Mucosa of rectum (tissue), 2 donors: ENCODE results near the gene BEGAIN.

Experiments used
- H3K27ac ChIP-seq, 2 donors: one replicate each; pipeline ENCODE4 v1.7.0; 2013; ENCODE audit warnings: inconsistent platforms in 2 of 2, low read depth in 2 of 2, low read length in 2 of 2
- H3K27me3 ChIP-seq, 2 donors: one replicate each; pipeline ENCODE4 v1.7.0; 2013; ENCODE audit warnings: low read length in 2 of 2; ENCODE audit not compliant: control insufficient read depth in 2 of 2, insufficient read depth in 2 of 2
- H3K36me3 ChIP-seq, 2 donors: one replicate each; pipeline ENCODE4 v1.7.0; 2013; ENCODE audit warnings: low read length in 2 of 2; ENCODE audit not compliant: control insufficient read depth in 2 of 2, insufficient read depth in 2 of 2
- H3K4me1 ChIP-seq, 2 donors: one replicate each; pipeline ENCODE4 v1.7.0; 2013; ENCODE audit warnings: low read length in 2 of 2, mild to moderate bottlenecking in 1 of 2; ENCODE audit not compliant: control insufficient read depth in 2 of 2, insufficient read depth in 2 of 2
- H3K4me3 ChIP-seq, 2 donors: one replicate each; pipeline ENCODE4 v1.7.0; 2013; ENCODE audit warnings: low read length in 2 of 2
- H3K9ac ChIP-seq, 2 donors: one replicate each; pipeline ENCODE4 v1.7.0; 2013; ENCODE audit warnings: low read length in 2 of 2, low read depth in 1 of 2, mild to moderate bottlenecking in 1 of 2
- H3K9me3 ChIP-seq, 2 donors: one replicate each; pipeline ENCODE4 v1.7.0; 2013; ENCODE audit warnings: low read length in 2 of 2; ENCODE audit not compliant: control insufficient read depth in 2 of 2
- donor health status: healthy.
- donor health status: Normal muscosa, but diverticular disease.

The BEGAIN gene

DNA sequence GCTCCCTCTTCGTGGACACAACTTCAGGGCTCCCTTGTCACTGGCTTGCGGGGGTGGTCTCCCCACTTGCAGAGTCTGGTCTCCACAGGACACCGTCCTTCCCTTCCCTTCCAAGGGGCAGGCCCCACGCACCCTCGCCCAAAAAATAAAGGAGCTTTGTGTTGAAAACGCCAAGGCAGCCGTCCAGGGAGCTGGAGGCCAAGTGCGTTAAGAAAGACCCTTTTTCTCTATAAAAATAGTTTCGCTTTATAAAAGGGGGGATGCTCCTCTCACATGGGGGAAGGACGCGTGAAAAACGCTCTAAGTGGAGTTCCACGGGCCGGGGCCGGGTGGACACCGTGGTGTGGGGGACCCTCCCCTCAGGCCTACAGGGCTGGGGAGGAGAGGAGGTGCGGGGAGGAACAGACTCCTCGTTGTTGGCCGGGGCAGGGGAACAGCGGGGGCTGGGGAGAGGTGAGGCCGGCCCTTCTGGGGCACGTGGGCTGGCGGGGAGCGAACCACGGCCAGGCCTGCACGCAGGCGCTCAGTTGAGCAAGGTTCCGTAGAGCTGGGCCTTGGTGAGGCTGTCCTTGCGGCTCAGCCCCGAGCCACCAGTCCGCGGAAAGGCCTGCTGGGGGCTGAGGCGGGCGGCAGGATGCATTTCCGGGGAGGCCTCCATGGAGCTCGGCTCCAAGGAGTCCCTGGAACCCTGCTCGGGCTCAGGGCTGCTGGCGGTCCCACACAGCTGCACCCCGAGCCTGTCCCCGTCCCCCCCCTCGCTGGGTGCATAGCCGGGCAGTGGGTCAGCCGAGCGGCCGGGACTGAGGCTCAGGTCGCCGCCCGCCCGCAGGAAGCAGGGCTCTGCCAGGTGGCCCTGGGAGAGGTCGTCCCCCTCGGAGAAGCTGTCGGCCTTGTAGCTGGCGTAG is 49.5 kb downstream of the BEGAIN start:
- Histone ChIP-seq H3K27ac (no peak overlapping the region), H3K9me3 (no peaks in the 10 kb centered on the region), H3K36me3 (no peaks in the 10 kb centered on the region), H3K9ac (no peak overlapping the region), H3K4me1 (peaks cover 0 to 4% of the 10 kb centered on the region in 2 donors), H3K4me3 (no peak overlapping the region), H3K27me3 (no peaks in the 10 kb centered on the region)

DNA sequence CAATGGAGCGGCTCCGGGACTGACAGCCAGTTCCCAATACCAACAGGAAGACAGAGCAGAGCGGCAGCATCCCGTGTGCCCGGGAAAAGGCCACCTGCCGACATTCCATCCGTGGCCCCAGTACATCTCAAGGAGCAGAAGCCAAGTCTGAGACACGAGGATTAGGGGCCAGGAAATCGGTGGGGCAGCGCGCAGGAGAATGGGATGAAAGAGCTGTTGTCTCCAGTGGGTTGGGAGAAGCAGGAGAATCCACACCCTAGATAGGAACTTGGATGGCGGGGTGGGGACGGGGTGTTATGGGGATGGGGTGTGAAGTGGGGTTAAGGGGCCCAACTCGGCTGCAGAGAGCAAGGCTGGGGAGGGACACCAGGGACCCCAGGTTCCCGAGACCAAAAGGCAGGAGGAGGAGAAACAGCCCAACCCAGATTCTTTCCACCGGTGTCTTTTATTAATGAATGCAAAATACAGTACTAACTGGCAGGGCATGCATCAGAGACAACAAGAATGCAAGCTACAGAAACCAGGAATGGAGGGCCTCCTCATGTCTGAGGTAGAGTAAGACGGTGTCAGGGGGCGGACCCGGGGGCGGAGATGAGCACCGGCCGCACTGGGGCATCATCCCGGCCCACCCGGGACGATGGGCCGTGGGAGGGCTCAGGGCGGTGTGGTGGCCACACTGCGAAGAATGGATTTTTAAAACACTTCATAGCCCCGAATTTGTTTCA is 50.3 kb downstream of the BEGAIN start:
- Histone ChIP-seq H3K36me3 (no peaks in the 10 kb centered on the region), H3K9me3 (no peaks in the 10 kb centered on the region), H3K4me1 (peaks cover 0 to 4% of the 10 kb centered on the region in 2 donors), H3K4me3 (no peak overlapping the region), H3K27me3 (no peaks in the 10 kb centered on the region), H3K9ac (no peak overlapping the region), H3K27ac (no peak overlapping the region)

GRCh38 chr14:100536121-100536510 is 51.1 kb downstream of the BEGAIN start:
- peaks cover 0 to 4% of the 10 kb centered on the region in 2 donors for H3K4me1 ChIP-seq
- no peaks in the 10 kb centered on the region for H3K9me3 ChIP-seq
- H3K27me3 ChIP-seq = no peaks in the 10 kb centered on the region
- no peak overlapping the region for H3K4me3 ChIP-seq
- no peak overlapping the region for H3K27ac ChIP-seq
- no peaks in the 10 kb centered on the region for H3K36me3 ChIP-seq
- no peak overlapping the region for H3K9ac ChIP-seq

- Histone ChIP-seq H3K27ac (no peak overlapping the region), H3K4me3 (no peak overlapping the region), H3K9ac (no peak overlapping the region), H3K9me3 (no peaks in the 10 kb centered on the region), H3K27me3 (no peaks in the 10 kb centered on the region), H3K36me3 (no peaks in the 10 kb centered on the region), H3K4me1 (peaks cover 0 to 4% of the 10 kb centered on the region in 2 donors)
These were observed 51.7 kb downstream of the BEGAIN start for GRCh38 chr14:100535287-100536120.

DNA sequence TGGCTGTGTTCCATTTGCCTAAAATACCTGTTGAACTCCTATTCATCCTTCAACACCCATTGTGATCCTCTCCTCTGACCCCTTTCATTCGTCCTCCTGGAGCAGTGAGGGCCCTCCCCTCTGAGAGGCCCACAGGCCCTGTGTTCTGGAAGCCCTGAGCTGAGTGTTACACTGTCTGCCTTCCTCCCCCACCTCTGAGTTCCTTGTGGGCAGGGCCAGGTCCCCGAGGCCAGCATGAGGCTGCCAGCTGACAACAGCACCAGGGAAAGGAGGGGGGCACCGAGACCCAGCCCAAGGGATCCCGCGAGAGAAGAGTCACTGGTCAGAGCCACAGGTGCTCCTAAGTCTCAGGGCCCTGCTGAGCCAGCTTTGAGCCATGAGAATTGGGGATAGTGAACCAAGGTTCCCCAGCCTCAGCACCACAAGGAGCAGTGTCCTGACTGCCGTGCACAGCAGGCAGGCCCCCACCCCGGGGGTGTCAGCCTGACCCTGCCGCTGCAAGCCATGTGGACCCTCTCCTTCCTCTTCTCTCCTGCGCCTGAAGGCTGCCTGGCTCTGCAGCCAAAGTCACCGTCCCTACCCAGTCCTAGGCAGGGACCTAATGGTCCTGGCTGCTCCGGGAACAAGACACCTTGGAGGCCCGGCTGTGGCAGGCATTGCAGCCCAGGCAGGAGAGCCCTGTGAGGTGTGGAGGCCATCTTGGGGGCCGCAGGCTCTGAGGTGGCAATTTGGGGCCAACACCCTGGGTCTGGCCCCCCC is 52.5 kb downstream of the BEGAIN start:
- Histone ChIP-seq H3K4me3 (no peak overlapping the region), H3K4me1 (peaks cover 0 to 4% of the 10 kb centered on the region in 2 donors), H3K27ac (no peak overlapping the region), H3K9ac (no peak overlapping the region), H3K9me3 (no peaks in the 10 kb centered on the region), H3K27me3 (no peaks in the 10 kb centered on the region), H3K36me3 (peaks cover 0 to 6% of the 10 kb centered on the region in 2 donors)

DNA sequence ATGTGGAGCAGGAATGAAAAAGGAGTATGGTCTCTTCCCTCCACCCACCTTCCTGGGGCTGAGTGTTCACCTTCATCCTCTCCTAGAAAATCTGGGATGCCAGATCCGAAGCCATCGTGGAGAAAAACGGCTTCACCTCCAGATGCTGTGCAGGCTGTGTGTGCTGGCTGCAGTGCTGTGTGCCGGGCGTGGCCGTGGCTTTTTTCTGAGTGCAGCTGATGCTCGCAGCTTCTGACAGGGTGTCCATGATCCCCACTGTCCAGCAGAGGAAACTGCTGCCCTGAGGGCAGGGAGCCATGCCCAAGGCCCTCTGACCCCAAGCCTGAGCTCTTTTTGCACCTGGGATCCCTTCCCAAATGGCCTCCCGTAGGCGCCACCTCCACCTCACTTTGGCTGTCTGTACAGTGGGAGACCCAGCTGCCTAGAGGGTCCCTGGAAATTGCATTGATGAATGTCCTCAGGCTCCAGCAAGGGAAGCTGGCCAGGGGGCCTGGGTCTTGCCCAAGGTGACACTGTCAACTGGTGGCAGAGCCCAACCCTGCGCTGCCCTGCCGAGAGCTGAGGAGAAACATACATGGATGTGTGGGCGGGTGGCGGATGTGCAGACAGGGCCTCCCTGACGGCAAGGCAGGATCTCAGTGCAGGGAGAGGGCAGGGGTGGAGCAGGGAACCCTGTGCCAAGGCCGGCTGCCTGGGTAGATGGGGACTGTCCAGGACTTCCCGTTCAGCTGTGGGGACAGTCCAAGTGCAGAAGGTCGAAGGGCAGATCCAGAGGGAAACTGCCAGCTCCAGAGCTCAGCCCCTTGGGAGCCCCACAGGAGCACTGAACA is 53.3 kb downstream of the BEGAIN start:
- Histone ChIP-seq H3K9ac (no peak overlapping the region), H3K4me3 (no peak overlapping the region), H3K27me3 (no peaks in the 10 kb centered on the region), H3K27ac (no peak overlapping the region), H3K4me1 (peaks cover 0 to 4% of the 10 kb centered on the region in 2 donors), H3K36me3 (peaks cover 0 to 6% of the 10 kb centered on the region in 2 donors), H3K9me3 (no peaks in the 10 kb centered on the region)

- peaks cover 0 to 6% of the 10 kb centered on the region in 2 donors for H3K36me3 ChIP-seq
- H3K27me3 ChIP-seq = no peaks in the 10 kb centered on the region
- no peaks in the 10 kb centered on the region for H3K9me3 ChIP-seq
- H3K4me3 ChIP-seq = no peak overlapping the region
- no peak overlapping the region for H3K27ac ChIP-seq
- H3K4me1 ChIP-seq = peaks cover 0 to 4% of the 10 kb centered on the region in 2 donors
- H3K9ac ChIP-seq = no peak overlapping the region
These were observed 54.1 kb downstream of the BEGAIN start for GRCh38 chr14:100532906-100533655.

- peaks cover 0 to 4% of the 10 kb centered on the region in 2 donors for H3K4me1 ChIP-seq
- no peaks in the 10 kb centered on the region for H3K9me3 ChIP-seq
- H3K4me3 ChIP-seq = no peak overlapping the region
- no peaks in the 10 kb centered on the region for H3K27me3 ChIP-seq
- peaks cover 0 to 6% of the 10 kb centered on the region in 2 donors for H3K36me3 ChIP-seq
- no peak overlapping the region for H3K9ac ChIP-seq
- no peak overlapping the region for H3K27ac ChIP-seq
These were observed 54.9 kb downstream of the BEGAIN start for GRCh38 chr14:100532154-100532861.
